HG02798 (cell line): Measurements from ENCODE around the gene PRKCE.
A peak's percentile ranks its signal among the peaks of the same experiment; 100 is the strongest.
"Not testable (repeated sequence)": the region's sequence is repeated elsewhere in the genome, so short reads cannot be mapped to it uniquely, and the experiment has no call there.

ENCODE experiments used
- ATAC-seq: cut with Tn5 transposase; IDR thresholded peaks from one replicate; pipeline ENCODE4 v1.9.1; 2021; ENCODE audit warnings: mild to moderate bottlenecking; ENCODE audit not compliant: unreplicated experiment, poor library complexity

PRKCE gene

GRCh38 chr2:45897842-45898241 is 246.4 kb downstream of the PRKCE start:
- ATAC-seq, result no peak

- ATAC-seq, result no peak
Observed at GRCh38 chr2:45898819-45899218, 247.3 kb downstream of the PRKCE start.

- no peak for ATAC-seq
Observed at GRCh38 chr2:45899926-45900325, 248.5 kb downstream of the PRKCE start.

- ATAC-seq, result no peak
Observed at GRCh38 chr2:45901468-45902032, 250.1 kb downstream of the PRKCE start.

- ATAC-seq, result no peak
Observed at GRCh38 chr2:45902380-45902779, 250.9 kb downstream of the PRKCE start.

- no peak for ATAC-seq
Observed at GRCh38 chr2:45902781-45903375, 251.4 kb downstream of the PRKCE start.

- peak; percentile 84 for ATAC-seq
Observed at GRCh38 chr2:45904267-45904945, 252.9 kb downstream of the PRKCE start.

GRCh38 chr2:45904946-45905631 is 253.6 kb downstream of the PRKCE start:
- no peak for ATAC-seq

GRCh38 chr2:45905632-45905958 is 254.1 kb downstream of the PRKCE start:
- no peak for ATAC-seq

- no peak for ATAC-seq
Observed at GRCh38 chr2:45907592-45907991, 256.1 kb downstream of the PRKCE start.

- ATAC-seq, result no peak
Observed at GRCh38 chr2:45908316-45909170, 257.1 kb downstream of the PRKCE start.

GRCh38 chr2:45909171-45909565 is 257.7 kb downstream of the PRKCE start:
- no peak for ATAC-seq

GRCh38 chr2:45909677-45910191 is 258.3 kb downstream of the PRKCE start:
- peak; percentile 65 for ATAC-seq

- ATAC-seq, result no peak
Observed at GRCh38 chr2:45910473-45911060, 259.1 kb downstream of the PRKCE start.

- no peak for ATAC-seq
Observed at GRCh38 chr2:45911538-45911937, 260.1 kb downstream of the PRKCE start.

GRCh38 chr2:45912109-45912508 is 260.6 kb downstream of the PRKCE start:
- ATAC-seq, result no peak

- no peak for ATAC-seq
Observed at GRCh38 chr2:45913539-45913938, 262.1 kb downstream of the PRKCE start.

- no peak for ATAC-seq
Observed at GRCh38 chr2:45915523-45915922, 264.0 kb downstream of the PRKCE start.

- not testable (repeated sequence) for ATAC-seq
Observed at GRCh38 chr2:45917561-45918176, 266.2 kb downstream of the PRKCE start.
